Uterus (tissue), 4 donors: ENCODE data around the gene SNX14. TPM values are rescaled to one million over a fixed set of nuclear protein-coding genes. Genes with fewer than 3 reads are reported as not detected.
"Not testable (repeated sequence)": the region's sequence is repeated elsewhere in the genome, so short reads cannot be mapped to it uniquely, and the experiment has no call there.

Experiments used
- DNase-seq, 2 donors: peaks; one replicate each; pipeline ENCODE4 v3.0.0-alpha.2; 2019 to 2020
- H3K27ac ChIP-seq, 2 donors: fragments of 200-600 bp; sonication (generic); 1 replicate in 1 of 2; 2 replicates in 1 of 2; pipeline ENCODE4 v1.5.1; 2016 to 2018
- H3K27me3 ChIP-seq, 2 donors: fragments of 200-600 bp; sonication (generic); one replicate each; pipeline ENCODE4 v1.5.1; 2018 to 2019; ENCODE audit warnings: control low read depth in 1 of 2
- H3K36me3 ChIP-seq, 2 donors: fragments of 200-600 bp; sonication (generic); one replicate each; pipeline ENCODE4 v1.5.1; 2019; ENCODE audit warnings: control low read depth in 1 of 2
- H3K4me1 ChIP-seq, 2 donors: fragments of 200-600 bp; sonication (generic); one replicate each; pipeline ENCODE4 v1.5.1; 2018 to 2019; ENCODE audit warnings: control low read depth in 1 of 2
- H3K4me3 ChIP-seq, 2 donors: fragments of 200-600 bp; sonication (generic); 1 replicate in 1 of 2; 2 replicates in 1 of 2; pipeline ENCODE4 v1.5.1; 2018 to 2019; ENCODE audit warnings: mild to moderate bottlenecking in 1 of 2
- H3K9me3 ChIP-seq, 2 donors: fragments of 200-600 bp; sonication (generic); one replicate each; pipeline ENCODE4 v1.5.1; 2019; ENCODE audit warnings: control low read depth in 1 of 2
- CTCF ChIP-seq, 4 experiments: fragments of 200-600 bp in 2 of 4; fragments of 450-650 bp in 2 of 4; sonication (generic) in 2 of 4; IDR thresholded peaks; one replicate each; pipeline ENCODE4 v1.5.1; 2016 to 2019; ENCODE audit warnings: antibody characterized with exemption in 4 of 4, mild to moderate bottlenecking in 2 of 4, moderate library complexity in 1 of 4
- POLR2A ChIP-seq, 2 donors: fragments of 450-650 bp; IDR thresholded peaks; one replicate each; pipeline ENCODE4 v1.6.1; 2016; ENCODE audit warnings: antibody characterized with exemption in 2 of 2, mild to moderate bottlenecking in 1 of 2, moderate library complexity in 1 of 2
- intact Hi-C: fragments of 100-400 bp; cut with DNase I; formaldehyde crosslinking; loops from one replicate; pipeline ENCODE4 v1.15.1; 2023; ENCODE audit warnings: low total_unique reads
- total RNA-seq, 4 donors: library from RNA; depleted of rRNA in 3 of 4; stranded (reverse); fragments of >200 nt in 3 of 4; gene quantifications; one replicate each; pipeline versions ENCODE4 v1.1.0 to v1.2.4, GENCODE V29; 2014 to 2023
- donor health status: DM: yes; HTN: yes; CAD: no.

SNX14 gene
- total RNA-seq, 4 donors from 2014 or later, result 41.8 to 174 (median 81.3) TPM

- no peak overlapping the region for H3K27ac ChIP-seq
- intact Hi-C loops, result no loop called here
- H3K4me3 ChIP-seq, result no peak overlapping the region
- no peaks in the 10 kb centered on the region for H3K27me3 ChIP-seq
- no peak for DNase-seq
- H3K9me3 ChIP-seq, result peaks cover 0 to 13% of the 10 kb centered on the region in 2 donors
- no peaks in the 10 kb centered on the region for H3K4me1 ChIP-seq
- TF ChIP-seq POLR2A (IDR thresholded peaks at IDR 0.05) (no peak), CTCF (IDR thresholded peaks at IDR 0.05) (no peak)
- H3K36me3 ChIP-seq, result no peaks in the 10 kb centered on the region
These were observed 7.9 kb downstream of the SNX14 start for GRCh38 chr6:85585741-85586140.

- intact Hi-C loops, H3K4me1 ChIP-seq, H3K36me3 ChIP-seq, DNase-seq, H3K27me3 ChIP-seq, H3K4me3 ChIP-seq, H3K27ac ChIP-seq: not testable (repeated sequence)
- peaks cover 0 to 13% of the 10 kb centered on the region in 2 donors for H3K9me3 ChIP-seq
These were observed 10.8 kb downstream of the SNX14 start for GRCh38 chr6:85582832-85583231.

GRCh38 chr6:85581572-85581971 lies 12.1 kb downstream of the SNX14 start:
- intact Hi-C loops, result no loop called here
- no peak for TF ChIP-seq POLR2A (IDR thresholded peaks at IDR 0.05)
- no peak for TF ChIP-seq CTCF (IDR thresholded peaks at IDR 0.05)
- no peak for DNase-seq
- no peak overlapping the region for H3K27ac ChIP-seq
- no peak overlapping the region for H3K4me3 ChIP-seq
- no peaks in the 10 kb centered on the region for H3K4me1 ChIP-seq
- no peaks in the 10 kb centered on the region for H3K27me3 ChIP-seq
- H3K36me3 ChIP-seq, result no peaks in the 10 kb centered on the region
- peaks cover 0 to 13% of the 10 kb centered on the region in 2 donors for H3K9me3 ChIP-seq

- TF ChIP-seq CTCF (IDR thresholded peaks at IDR 0.05) (no peak), POLR2A (IDR thresholded peaks at IDR 0.05) (no peak)
- Histone ChIP-seq H3K9me3 (peaks cover 0 to 13% of the 10 kb centered on the region in 2 donors), H3K4me3 (no peak overlapping the region), H3K27me3 (no peaks in the 10 kb centered on the region), H3K4me1 (no peaks in the 10 kb centered on the region), H3K27ac (no peak overlapping the region), H3K36me3 (no peaks in the 10 kb centered on the region)
- DNase-seq, result no peak
- intact Hi-C loops, result no loop called here
These were observed 12.8 kb downstream of the SNX14 start for GRCh38 chr6:85580878-85581267.

- no peaks in the 10 kb centered on the region for H3K36me3 ChIP-seq
- TF ChIP-seq CTCF (IDR thresholded peaks at IDR 0.05) (no peak), POLR2A (IDR thresholded peaks at IDR 0.05) (no peak)
- H3K27me3 ChIP-seq, result no peaks in the 10 kb centered on the region
- no peak for DNase-seq
- no peak overlapping the region for H3K27ac ChIP-seq
- no peaks in the 10 kb centered on the region for H3K4me1 ChIP-seq
- intact Hi-C loops, result no loop called here
- H3K9me3 ChIP-seq, result peaks cover 0 to 13% of the 10 kb centered on the region in 2 donors
- H3K4me3 ChIP-seq, result no peak overlapping the region
These were observed 13.4 kb downstream of the SNX14 start for GRCh38 chr6:85580118-85580877.
